Tibial nerve (tissue), 4 donors: Measurements from ENCODE around the gene TMPRSS11B.

Experiments
- EP300 ChIP-seq, 2 donors: sonication (generic); formaldehyde crosslinking; IDR thresholded peaks; one replicate each; pipeline ENCODE4 v1.6.1; 2017; ENCODE audit warnings: antibody characterized with exemption in 2 of 2, mild to moderate bottlenecking in 1 of 2
- POLR2A ChIP-seq, 2 donors: fragments of 450-650 bp; IDR thresholded peaks; one replicate each; pipeline ENCODE4 v1.6.1; 2017; ENCODE audit warnings: antibody characterized with exemption in 2 of 2, mild to moderate bottlenecking in 2 of 2, moderate library complexity in 2 of 2
- TF ChIP-seq, protein P1 (sequence below), 5 experiments: fragments of 200-600 bp in 3 of 5; fragments of 450-650 bp in 2 of 5; sonication (generic) in 3 of 5; IDR thresholded peaks; one replicate each; pipeline ENCODE4 v1.5.1; 2016 to 2019; ENCODE audit warnings: antibody characterized with exemption in 5 of 5, mild to moderate bottlenecking in 3 of 5, moderate library complexity in 2 of 5

- TF ChIP-seq EP300 (IDR thresholded peaks at IDR 0.05) (no peak), POLR2A (IDR thresholded peaks at IDR 0.05) (no peak)
- TF ChIP-seq, protein P1, sequence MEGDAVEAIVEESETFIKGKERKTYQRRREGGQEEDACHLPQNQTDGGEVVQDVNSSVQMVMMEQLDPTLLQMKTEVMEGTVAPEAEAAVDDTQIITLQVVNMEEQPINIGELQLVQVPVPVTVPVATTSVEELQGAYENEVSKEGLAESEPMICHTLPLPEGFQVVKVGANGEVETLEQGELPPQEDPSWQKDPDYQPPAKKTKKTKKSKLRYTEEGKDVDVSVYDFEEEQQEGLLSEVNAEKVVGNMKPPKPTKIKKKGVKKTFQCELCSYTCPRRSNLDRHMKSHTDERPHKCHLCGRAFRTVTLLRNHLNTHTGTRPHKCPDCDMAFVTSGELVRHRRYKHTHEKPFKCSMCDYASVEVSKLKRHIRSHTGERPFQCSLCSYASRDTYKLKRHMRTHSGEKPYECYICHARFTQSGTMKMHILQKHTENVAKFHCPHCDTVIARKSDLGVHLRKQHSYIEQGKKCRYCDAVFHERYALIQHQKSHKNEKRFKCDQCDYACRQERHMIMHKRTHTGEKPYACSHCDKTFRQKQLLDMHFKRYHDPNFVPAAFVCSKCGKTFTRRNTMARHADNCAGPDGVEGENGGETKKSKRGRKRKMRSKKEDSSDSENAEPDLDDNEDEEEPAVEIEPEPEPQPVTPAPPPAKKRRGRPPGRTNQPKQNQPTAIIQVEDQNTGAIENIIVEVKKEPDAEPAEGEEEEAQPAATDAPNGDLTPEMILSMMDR (IDR thresholded peaks at IDR 0.05): no peak
Measured at GRCh38 chr4:68209003-68209402, 36.5 kb downstream of the TMPRSS11B start.
